ENCODE data around the gene HSPA1L.

The HSPA1L gene

GRCh38 chr6:31781244-31782125 is 33.6 kb downstream of the HSPA1L start:
- no peak for DNase-seq (ENCODE audit: low read depth)

- no peak for DNase-seq (ENCODE audit: low read depth)
Observed at GRCh38 chr6:31780507-31781243, 34.4 kb downstream of the HSPA1L start.

DNA sequence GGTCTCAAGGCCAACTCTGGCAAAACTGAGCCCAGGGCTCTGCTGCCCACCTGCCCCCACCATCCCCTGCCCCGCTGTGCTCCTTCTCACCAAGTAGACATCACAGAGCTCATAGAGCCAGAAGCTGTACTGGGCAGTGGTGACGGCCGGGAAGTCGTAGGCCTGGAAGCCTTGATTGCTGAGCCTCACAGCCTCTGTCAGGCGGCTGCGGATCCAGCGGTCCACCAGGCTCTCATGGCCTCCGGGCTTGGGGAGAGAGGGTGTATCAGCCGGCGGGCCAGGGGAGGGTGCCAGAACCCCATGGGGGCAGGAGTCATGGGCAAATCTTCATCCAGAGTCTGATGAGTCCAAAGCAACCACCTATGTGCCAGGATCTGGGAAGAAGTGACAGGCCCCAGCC is 35.2 kb downstream of the HSPA1L start:
- DNase-seq (ENCODE audit: low read depth), result no peak

GRCh38 chr6:31778999-31779885 is 35.8 kb downstream of the HSPA1L start:
- no peak for DNase-seq (ENCODE audit: low read depth)

DNA sequence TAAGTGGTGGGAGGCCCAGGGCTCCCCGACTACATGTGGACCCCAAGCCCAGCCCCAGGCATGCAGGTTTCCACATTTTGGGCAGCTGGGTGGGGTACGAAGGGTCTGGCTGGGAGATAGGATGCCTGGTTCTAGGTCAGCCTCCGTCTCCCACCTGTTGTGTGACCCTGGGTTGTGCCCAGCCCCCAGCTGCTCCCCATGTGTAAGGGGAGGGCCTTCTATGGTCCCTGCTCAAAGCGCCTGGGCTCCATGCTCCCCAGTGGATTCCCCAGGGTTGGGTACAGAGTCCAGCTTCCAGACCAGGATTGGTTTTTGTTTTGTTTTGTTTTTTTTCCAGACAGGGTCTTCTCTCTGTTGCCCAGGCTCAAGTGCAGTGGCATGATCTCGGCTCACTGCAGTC is 36.9 kb downstream of the HSPA1L start:
- DNase-seq (ENCODE audit: low read depth), result no peak

GRCh38 chr6:31777667-31778050 is 37.4 kb downstream of the HSPA1L start:
- DNase-seq (ENCODE audit: low read depth), result no peak

GRCh38 chr6:31776989-31777666 is 38.0 kb downstream of the HSPA1L start, which contains the start of gene VWA7:
VWA7 (minus strand) TSS chr6:31777328; CDS start chr6:31776779, 549 bp downstream.
- peak; percentile 52 for DNase-seq (ENCODE audit: low read depth)

- DNase-seq (ENCODE audit: low read depth), result no peak
Observed at GRCh38 chr6:31776485-31776988, 38.5 kb downstream of the HSPA1L start.

DNA sequence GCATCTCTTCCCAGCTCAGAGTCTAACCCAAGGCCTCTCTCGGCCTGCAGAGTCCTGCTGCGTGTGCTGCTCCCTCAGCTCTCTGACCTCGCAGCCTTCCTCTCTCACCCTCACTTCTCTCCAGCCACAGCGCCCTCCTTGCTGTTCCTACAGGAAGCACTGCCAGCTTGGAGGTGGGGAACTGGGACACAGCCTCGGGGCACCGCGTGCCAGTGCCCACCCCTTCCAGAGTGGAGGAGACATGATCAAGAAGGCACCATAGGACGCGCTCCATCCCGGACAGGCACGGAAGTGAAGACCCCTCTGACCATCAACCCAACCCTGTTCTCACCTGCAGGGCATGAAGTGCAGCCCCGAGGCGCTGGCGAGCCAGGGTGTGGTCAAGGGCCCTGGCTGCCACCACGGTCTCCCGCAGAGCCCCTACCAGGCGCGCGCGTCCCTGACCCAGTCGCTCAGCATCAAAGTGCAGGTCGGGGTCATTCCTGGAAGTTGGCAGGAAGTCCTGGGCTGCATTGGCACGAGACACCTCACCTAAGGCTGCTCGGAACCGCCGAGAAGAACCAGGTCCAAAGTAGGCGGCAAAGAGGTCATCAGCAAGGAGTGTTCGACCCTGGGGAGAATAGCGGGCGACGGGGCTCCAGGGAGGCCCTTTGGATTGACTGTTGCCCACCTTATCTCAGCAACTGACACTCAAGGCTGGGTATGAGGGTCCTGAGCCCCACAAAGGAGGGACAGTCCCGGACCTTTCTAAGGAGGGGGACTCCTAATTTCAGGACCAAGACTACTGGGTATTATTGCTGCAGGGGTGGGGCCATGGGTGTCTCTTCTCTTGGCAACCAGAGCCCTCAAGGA is 39.2 kb downstream of the HSPA1L start:
- DNase-seq (ENCODE audit: low read depth), result no peak

- no peak for DNase-seq (ENCODE audit: low read depth)
Observed at GRCh38 chr6:31775184-31775583, 39.9 kb downstream of the HSPA1L start.

- DNase-seq (ENCODE audit: low read depth), result no peak
Observed at GRCh38 chr6:31771992-31772358, 43.1 kb downstream of the HSPA1L start.

GRCh38 chr6:31770860-31771259 is 44.2 kb downstream of the HSPA1L start:
- no peak for DNase-seq (ENCODE audit: low read depth)

- peak; percentile 68 for DNase-seq (ENCODE audit: low read depth)
Observed at GRCh38 chr6:31769684-31770371, 45.3 kb downstream of the HSPA1L start.

DNA sequence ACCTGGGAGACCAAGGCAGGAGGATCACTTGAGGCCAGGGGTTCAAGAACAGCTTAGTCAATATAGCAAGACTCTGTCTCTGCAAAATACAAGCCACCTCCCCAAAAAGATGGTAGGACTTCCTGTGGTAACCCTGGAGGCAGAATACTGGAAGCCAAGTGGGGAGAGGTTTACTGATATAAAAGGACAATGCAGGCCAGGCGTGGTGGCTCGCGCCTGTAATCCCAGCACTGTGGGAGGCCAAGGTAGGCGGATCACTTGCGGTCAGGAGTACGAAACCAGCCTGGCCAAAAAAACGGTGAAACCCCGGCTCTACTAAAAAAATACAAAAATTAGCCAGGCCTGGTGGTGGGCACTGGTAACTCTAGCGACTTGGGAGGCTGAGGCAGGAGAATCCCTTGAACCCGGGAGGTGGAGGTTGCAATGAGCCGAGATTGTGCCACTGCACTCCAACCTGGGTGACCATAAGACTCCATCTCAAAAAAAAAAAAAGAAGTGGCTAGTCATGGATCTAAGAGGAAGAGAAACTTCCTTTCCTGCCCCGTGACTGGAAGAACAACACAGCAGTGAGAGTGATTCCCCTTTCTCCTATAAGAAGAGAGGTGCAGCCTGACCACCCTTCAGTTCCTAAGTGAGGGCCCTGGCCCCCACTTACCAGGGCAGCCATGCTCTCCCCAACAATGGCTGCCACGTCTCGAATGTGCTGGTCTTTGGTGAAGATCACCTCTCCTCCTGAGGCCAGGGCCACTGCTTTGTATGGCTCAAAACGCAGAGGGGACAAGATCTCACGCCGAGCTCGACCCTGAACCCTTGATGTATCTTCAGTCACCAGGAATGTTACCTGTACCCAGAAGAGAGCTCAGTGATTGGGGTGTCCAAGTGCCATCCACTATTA is 46.5 kb downstream of the HSPA1L start:
- DNase-seq (ENCODE audit: low read depth), result no peak

DNA sequence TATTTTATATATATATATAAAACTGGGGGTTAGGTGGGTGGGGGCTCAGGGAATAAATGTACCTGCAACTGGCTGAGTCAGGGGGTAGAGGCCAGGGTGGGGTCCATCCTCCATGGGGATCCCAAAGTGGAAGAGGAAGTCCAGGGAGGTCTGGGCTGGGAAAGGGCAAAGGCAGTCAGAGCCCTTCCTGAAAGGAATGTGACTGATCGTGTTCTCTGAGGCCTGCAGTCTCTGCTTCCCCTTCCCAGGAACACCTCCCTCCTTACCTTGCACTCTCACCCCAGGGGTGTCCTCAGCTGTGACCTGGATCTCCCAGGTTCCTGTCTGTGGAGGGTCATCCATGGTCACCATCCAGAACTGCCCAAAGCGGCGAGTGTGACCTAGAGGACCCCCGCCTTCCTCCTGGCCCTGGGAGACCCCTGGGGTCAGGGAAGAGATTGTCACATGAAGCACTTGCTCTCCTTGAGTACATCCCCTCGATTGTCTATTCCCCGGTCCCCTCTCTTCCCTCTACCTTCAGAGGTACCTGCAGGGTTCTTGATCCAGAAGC is 47.9 kb downstream of the HSPA1L start:
- DNase-seq (ENCODE audit: low read depth), result no peak

DNA sequence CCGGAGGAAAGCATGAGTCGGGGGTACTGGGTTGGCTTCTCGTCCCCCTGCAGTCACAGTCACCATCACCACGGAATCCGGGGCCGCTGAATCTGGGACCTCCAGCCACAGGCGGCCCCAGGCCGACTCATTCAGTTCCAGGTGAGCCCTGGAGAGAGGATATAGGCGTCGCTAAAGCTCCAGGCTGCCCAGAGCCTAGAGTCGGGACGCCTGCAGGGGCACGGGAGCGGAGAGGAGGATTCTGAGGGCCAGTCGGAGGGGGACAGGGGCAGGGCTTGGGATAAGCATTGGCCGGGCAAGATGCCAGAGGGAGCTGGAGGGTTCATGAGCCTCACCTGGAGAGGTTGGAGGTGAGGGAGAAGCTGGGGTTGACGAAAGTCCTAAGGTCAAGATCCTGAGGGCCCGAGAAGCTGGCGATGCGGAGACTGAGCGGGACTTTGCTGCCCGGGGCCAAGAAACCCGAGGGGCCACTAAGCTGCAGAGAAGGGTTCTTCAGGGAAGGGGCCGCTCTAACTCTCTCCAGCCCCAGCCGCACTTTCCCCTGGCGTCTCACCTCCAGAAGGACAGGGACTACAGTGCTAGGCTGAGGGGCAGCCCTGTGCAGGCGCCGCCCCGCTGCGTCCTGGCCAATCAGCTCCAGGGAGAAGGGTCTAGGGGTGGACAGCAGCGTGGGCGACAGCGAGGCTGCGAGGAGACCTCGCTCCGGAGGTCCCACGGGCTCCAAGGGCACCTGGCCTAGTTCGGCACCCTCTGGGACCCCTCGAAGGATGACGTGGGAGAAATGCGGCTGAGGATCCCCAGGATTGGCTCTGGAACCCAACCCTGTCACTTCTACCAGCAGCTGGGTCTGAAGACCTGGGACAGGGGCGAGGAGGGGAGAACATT is 48.9 kb downstream of the HSPA1L start:
- no peak for DNase-seq (ENCODE audit: low read depth)

DNA sequence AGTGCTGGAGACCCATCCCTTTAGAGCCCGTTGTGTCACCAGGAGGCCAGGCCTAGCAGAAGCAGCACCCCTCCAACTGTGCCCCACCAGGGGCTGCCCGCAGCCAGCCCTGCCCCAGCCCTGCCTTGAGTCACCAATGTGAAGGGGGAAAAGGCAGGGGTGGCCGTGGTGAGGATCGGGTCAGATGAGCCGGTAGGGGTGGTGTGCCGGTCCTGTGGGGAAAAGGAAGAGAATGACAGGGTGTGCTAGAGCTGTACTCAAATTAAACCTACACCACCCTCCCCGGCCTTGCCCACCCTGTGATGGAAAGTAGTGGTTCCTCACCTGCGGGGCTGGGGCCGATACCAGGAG is 49.5 kb downstream of the HSPA1L start:
- DNase-seq (ENCODE audit: low read depth), result no peak

DNA sequence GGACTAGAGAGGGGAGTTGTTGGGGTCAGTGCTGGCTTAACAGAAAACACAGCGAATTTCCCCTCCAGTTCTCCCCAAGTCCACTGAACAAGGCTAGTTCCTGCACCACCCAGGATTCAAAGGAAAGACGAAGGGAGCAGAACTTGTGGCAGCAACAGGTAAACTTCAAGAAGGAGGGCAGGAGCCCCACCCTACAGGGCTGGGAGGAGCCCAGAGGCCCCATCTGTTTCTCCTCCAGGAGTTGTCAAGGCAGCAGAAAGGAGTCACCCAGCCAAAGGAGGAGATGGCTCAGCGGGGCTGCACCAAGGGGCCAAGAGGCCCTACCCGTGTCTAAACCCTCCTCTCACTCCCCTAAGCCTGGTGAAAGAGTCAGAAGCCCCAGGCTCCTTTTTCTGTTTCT is 50.9 kb downstream of the HSPA1L start:
- DNase-seq (ENCODE audit: low read depth), result no peak

Data from stimulated activated CD8-positive, alpha-beta memory T cell treated with anti-CD3 and anti-CD28 coated beads, Interleukin-7, amount 100 ng/mL, for 24 hours (primary cell).